Stomach (tissue), 9 donors: ENCODE results near the gene KHDC4. TPM values are rescaled to one million over a fixed set of nuclear protein-coding genes. Genes with fewer than 3 reads are reported as not detected.

Experiments used
- DNase-seq, 2 donors: peaks; one replicate each; pipeline versions ENCODE4 v3.0.0 to v3.0.0-alpha.2; 2013 to 2019
- H3K27ac ChIP-seq, 5 donors: fragments of 200-600 bp in 4 of 5; sonication (generic) in 4 of 5; one replicate each; pipeline ENCODE4 v1.5.1; 2013 to 2019; ENCODE audit warnings: mild to moderate bottlenecking in 1 of 5, moderate library complexity in 1 of 5
- H3K27me3 ChIP-seq, 3 donors: fragments of 200-600 bp; sonication (generic); one replicate each; pipeline ENCODE4 v1.5.1; 2017 to 2019; ENCODE audit warnings: mixed run types in 1 of 3
- H3K36me3 ChIP-seq, 4 donors: fragments of 200-600 bp; sonication (generic); 1 replicate in 3 of 4; 2 replicates in 1 of 4; pipeline ENCODE4 v1.5.1; 2016 to 2019
- H3K4me1 ChIP-seq, 4 donors: fragments of 200-600 bp; sonication (generic); one replicate each; pipeline ENCODE4 v1.5.1; 2016 to 2019
- H3K4me3 ChIP-seq, 4 donors: fragments of 200-600 bp; sonication (generic) in 3 of 4; one replicate each; pipeline ENCODE4 v1.5.1; 2016 to 2019; ENCODE audit warnings: mild to moderate bottlenecking in 1 of 4
- H3K9me3 ChIP-seq, 4 donors: fragments of 200-600 bp; sonication (generic); one replicate each; pipeline ENCODE4 v1.5.1; 2016 to 2019
- EP300 ChIP-seq: sonication (generic); formaldehyde crosslinking; IDR thresholded peaks from one replicate; pipeline ENCODE4 v1.6.1; 2017; ENCODE audit warnings: antibody characterized with exemption
- POLR2A ChIP-seq, 4 donors: fragments of 450-650 bp; IDR thresholded peaks; one replicate each; pipeline ENCODE4 v1.6.1; 2016; ENCODE audit warnings: antibody characterized with exemption in 4 of 4, control low read depth in 2 of 4, mild to moderate bottlenecking in 1 of 4, moderate library complexity in 1 of 4
- POLR2AphosphoS5 ChIP-seq, 3 donors: sonication (generic); formaldehyde crosslinking; IDR thresholded peaks; one replicate each; pipeline ENCODE4 v1.6.1; 2016; ENCODE audit warnings: antibody characterized with exemption in 3 of 3
- WGBS, 5 donors: extraction: QIAGEN DNeasy Blood & Tissue Kit in 3 of 5; methylation state at CpG; one replicate each; pipeline versions ENCODE4 v1.1.5 to v1.1.7; 2013 to 2018; 5-methylcytosine and 5-hydroxymethylcytosine counted together
- intact Hi-C: fragments of 100-400 bp; cut with DNase I; formaldehyde crosslinking; loops from one replicate; pipeline ENCODE4 v1.15.1; 2023; ENCODE audit warnings: low total_unique reads
- polyA plus RNA-seq, 3 donors: library from polyadenylated mRNA; stranded (reverse); fragments of 200-250 nt; gene quantifications; one replicate each; pipeline ENCODE4 v1.2.3, GENCODE V29; 2013
- total RNA-seq, 5 donors: library from RNA; depleted of rRNA; stranded (reverse); fragments of >200 nt; gene quantifications; one replicate each; pipeline versions ENCODE4 v1.1.0 to v1.2.3, GENCODE V29; 2014 to 2016
- TF ChIP-seq, protein P1 (sequence below), 7 experiments: fragments of 450-650 bp in 4 of 7; fragments of 200-600 bp in 3 of 7; sonication (generic) in 3 of 7; IDR thresholded peaks; one replicate each; pipeline ENCODE4 v1.5.1; 2016 to 2019; ENCODE audit warnings: antibody characterized with exemption in 7 of 7, control low read depth in 2 of 7, mild to moderate bottlenecking in 1 of 7
- donor health status: healthy with polysubstance abuse.
- donor health status: Bipolar disorder and iron deficiency.
- donor health status: healthy.

KHDC4 gene
- total and polyA plus RNA-seq, 8 donors = 4.9 to 126 (median 57.5) TPM

DNA sequence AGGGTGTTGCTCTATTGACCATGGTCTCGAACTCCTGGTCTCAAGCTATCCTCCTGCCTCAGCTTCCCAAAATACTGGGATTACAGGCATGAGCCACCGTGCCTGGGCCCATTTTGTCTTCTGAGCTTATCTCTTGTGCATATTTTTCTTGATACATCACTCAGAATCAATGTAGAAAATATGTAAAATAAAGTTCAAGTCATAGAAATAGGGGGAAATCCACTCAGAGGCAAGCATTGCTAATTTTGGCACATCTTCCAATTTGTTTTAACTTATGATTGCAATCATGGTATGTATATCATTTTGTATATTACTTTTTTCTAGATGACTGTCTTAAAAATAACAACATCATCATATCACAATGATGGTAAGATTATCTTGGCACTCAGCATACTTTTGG lies 44.6 kb downstream of the KHDC4 start:
- intact Hi-C loops = no loop called here
- peaks cover 8 to 19% (median 16%) of the 10 kb centered on the region in 4 donors for H3K4me1 ChIP-seq
- no peak overlapping the region for H3K4me3 ChIP-seq
- TF ChIP-seq POLR2AphosphoS5 (IDR thresholded peaks at IDR 0.05) = no peak
- no peak for TF ChIP-seq POLR2A (IDR thresholded peaks at IDR 0.05)
- TF ChIP-seq, protein P1, sequence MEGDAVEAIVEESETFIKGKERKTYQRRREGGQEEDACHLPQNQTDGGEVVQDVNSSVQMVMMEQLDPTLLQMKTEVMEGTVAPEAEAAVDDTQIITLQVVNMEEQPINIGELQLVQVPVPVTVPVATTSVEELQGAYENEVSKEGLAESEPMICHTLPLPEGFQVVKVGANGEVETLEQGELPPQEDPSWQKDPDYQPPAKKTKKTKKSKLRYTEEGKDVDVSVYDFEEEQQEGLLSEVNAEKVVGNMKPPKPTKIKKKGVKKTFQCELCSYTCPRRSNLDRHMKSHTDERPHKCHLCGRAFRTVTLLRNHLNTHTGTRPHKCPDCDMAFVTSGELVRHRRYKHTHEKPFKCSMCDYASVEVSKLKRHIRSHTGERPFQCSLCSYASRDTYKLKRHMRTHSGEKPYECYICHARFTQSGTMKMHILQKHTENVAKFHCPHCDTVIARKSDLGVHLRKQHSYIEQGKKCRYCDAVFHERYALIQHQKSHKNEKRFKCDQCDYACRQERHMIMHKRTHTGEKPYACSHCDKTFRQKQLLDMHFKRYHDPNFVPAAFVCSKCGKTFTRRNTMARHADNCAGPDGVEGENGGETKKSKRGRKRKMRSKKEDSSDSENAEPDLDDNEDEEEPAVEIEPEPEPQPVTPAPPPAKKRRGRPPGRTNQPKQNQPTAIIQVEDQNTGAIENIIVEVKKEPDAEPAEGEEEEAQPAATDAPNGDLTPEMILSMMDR (IDR thresholded peaks at IDR 0.05) = no peak
- no peak for TF ChIP-seq EP300
- H3K27me3 ChIP-seq = no peaks in the 10 kb centered on the region
- no peaks in the 10 kb centered on the region for H3K9me3 ChIP-seq
- peaks cover 0 to 3% (median 0%) of the 10 kb centered on the region in 4 donors for H3K36me3 ChIP-seq
- H3K27ac ChIP-seq = no peak overlapping the region
- WGBS, 5 donors = 51 to 73% (median 68%) methylated on average over 2 of the region's 2 CpGs
- no peak for DNase-seq

DNA sequence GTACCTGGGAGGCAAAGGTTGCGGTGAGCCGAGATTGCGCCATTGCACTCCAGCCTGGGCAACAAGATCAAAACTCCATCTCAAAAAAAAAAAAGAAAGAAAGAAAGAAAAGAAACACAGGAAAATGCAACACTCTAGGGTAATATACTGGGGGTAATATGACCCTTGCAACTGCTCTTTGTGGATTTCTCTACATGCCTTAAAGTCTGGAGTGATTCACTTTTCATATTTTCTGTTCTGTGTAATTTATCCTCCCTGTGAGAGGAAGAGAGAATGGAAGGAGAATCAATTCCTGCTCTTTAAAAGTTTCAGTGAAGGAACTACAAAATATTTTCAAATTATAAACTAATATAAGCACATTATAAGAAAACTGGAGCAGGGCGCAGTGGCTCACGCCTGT lies 45.7 kb downstream of the KHDC4 start:
- Histone ChIP-seq H3K36me3 (peaks cover 0 to 5% (median under 1%) of the 10 kb centered on the region in 4 donors), H3K27ac (no peak overlapping the region), H3K27me3 (no peaks in the 10 kb centered on the region), H3K4me1 (peaks cover 6 to 10% (median 9%) of the 10 kb centered on the region in 4 donors), H3K4me3 (no peak overlapping the region), H3K9me3 (no peaks in the 10 kb centered on the region)
- DNase-seq = no peak
- TF ChIP-seq POLR2A (IDR thresholded peaks at IDR 0.05) (no peak), EP300 (no peak), POLR2AphosphoS5 (IDR thresholded peaks at IDR 0.05) (no peak)
- TF ChIP-seq, protein P1 (IDR thresholded peaks at IDR 0.05) = no peak
- 92 to 99% (median 97%) methylated on average over 5 of the region's 5 CpGs for WGBS, 5 donors
- intact Hi-C loops = no loop called here

DNA sequence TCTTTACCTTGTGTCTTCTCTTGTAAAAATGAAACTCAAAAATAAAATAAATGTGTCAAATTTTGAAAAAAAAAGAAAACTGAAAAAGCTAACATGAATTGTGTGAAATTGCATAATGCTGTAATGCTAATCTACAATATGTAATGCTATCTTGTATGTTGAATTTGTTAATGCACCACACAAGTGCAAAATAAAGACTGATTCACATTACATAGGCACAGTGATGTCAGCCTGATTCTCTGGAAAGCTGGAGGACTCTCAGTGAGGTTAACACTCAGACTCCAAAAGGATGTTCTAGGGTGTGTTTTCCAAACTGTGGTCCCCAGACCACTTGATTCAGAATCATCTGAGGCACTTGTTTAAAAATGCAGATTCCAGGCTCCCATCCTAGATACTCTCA lies 49.2 kb downstream of the KHDC4 start:
- no peaks in the 10 kb centered on the region for H3K27me3 ChIP-seq
- H3K4me3 ChIP-seq = no peak overlapping the region
- no peaks in the 10 kb centered on the region for H3K4me1 ChIP-seq
- no peaks in the 10 kb centered on the region for H3K9me3 ChIP-seq
- intact Hi-C loops = no loop called here
- TF ChIP-seq, protein P1 (IDR thresholded peaks at IDR 0.05) = no peak
- TF ChIP-seq POLR2AphosphoS5 (IDR thresholded peaks at IDR 0.05) (no peak), POLR2A (IDR thresholded peaks at IDR 0.05) (no peak), EP300 (no peak)
- H3K27ac ChIP-seq = no peak overlapping the region
- no peak for DNase-seq
- peaks cover 4 to 39% (median 21%) of the 10 kb centered on the region in 4 donors for H3K36me3 ChIP-seq

DNA sequence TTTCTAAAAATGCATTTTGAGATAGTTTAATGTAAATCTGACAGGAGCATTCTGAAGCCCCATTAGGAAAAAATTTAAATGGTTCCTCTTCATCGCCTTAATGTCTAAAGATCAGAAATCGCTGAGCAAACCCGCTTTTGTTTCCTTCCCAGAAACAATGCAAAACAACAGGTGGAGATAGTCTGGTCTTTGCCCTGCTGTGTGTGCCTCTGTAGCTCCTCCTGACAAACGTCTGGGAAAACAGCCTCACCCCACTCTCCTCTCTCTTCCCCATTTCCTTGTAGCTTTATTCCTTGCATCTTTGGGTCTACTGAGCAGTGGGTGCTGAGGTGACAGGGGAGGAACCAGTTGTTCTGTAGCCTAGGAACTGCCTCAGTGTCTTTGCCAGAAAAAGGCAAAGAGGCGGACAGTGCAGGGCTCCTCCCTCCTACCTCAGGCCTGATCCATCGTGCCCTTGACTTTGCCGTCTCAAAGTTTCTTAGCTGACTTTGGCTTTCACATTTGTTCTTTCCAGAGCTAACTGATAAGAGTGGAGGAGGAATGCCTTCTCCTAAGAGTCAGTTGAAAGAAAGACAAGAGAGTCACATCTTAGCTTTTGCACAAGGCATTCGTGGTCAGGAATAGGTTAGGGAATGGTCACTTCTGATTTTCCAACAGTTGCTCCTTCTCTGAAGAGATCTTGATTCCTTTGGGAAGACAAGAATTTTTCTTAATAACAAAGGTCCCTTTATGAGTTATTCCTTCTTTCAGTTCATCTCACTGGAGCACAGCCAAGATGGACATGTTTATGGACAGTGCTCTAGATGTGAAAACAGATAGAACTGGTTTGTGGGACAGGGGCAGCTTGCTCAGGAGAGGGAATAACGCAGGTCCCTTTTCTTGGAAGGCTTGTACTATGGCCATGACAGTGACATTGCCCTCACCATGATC lies 49.9 kb downstream of the KHDC4 start:
- H3K27ac ChIP-seq = no peak overlapping the region

DNA sequence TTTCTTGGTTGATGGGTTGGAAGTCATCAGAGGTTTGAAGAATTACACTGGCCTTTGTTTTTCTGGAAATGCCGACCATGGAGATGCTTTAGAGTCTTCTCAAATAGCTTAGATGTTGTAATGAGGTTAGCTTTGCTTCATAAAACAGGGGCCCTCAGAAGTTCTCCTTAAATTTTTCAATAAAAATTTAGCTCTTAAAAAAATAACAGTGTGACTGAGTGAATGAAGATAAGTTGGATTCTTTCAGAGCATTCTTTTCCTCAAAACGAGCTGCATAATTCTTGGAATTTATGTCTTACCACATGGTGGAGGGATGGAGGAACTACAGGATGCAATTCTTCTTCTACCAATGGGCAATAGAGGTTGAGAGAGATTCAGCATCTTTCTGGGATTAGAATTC lies 51.4 kb downstream of the KHDC4 start:
- WGBS, 5 donors = 67 to 83% (median 71%) methylated on average over 2 of the region's 2 CpGs
- H3K36me3 ChIP-seq = peaks cover 4 to 38% (median 21%) of the 10 kb centered on the region in 4 donors
- no peaks in the 10 kb centered on the region for H3K4me1 ChIP-seq
- DNase-seq = no peak
- H3K27me3 ChIP-seq = no peaks in the 10 kb centered on the region
- TF ChIP-seq, protein P1 (IDR thresholded peaks at IDR 0.05) = no peak
- TF ChIP-seq POLR2AphosphoS5 (IDR thresholded peaks at IDR 0.05) = no peak
- TF ChIP-seq POLR2A (IDR thresholded peaks at IDR 0.05) = no peak
- TF ChIP-seq EP300 = no peak
- H3K4me3 ChIP-seq = no peak overlapping the region
- no peaks in the 10 kb centered on the region for H3K9me3 ChIP-seq
- no peak overlapping the region for H3K27ac ChIP-seq
- intact Hi-C loops = no loop called here

More for the DNA sequence above, 49.9 kb downstream of the KHDC4 start:
- Histone ChIP-seq H3K4me1 (no peaks in the 10 kb centered on the region), H3K4me3 (no peak overlapping the region), H3K36me3 (peaks cover 4 to 41% (median 21%) of the 10 kb centered on the region in 4 donors), H3K27me3 (no peaks in the 10 kb centered on the region), H3K9me3 (no peaks in the 10 kb centered on the region)
- intact Hi-C loops = no loop called here
- no peak for DNase-seq
- no peak for TF ChIP-seq POLR2AphosphoS5 (IDR thresholded peaks at IDR 0.05)
- no peak for TF ChIP-seq POLR2A (IDR thresholded peaks at IDR 0.05)
- 55 to 67% (median 63%) methylated on average over 9 of the region's 9 CpGs for WGBS, 5 donors
